OCI-LY7 (cell line): ENCODE measurements around the gene BPIFB2.
A peak's percentile ranks its signal among the peaks of the same experiment; 100 is the strongest.

Source experiments
- CTCF ChIP-seq: fragments of 200-600 bp; sonication (generic); conservative IDR thresholded peaks from 2 replicates; pipeline ENCODE4 v1.5.1; 2014; ENCODE audit warnings: mild to moderate bottlenecking, antibody characterized with exemption, low read length, moderate library complexity, mixed read lengths
- EZH2phosphoT487 ChIP-seq: fragments of 200-600 bp; sonication (generic); IDR thresholded peaks from 2 replicates; pipeline ENCODE4 v1.6.1; 2018; ENCODE audit warnings: low read depth, borderline replicate concordance, mild to moderate bottlenecking, mixed run types, antibody characterized with exemption, low read length, moderate library complexity, mixed read lengths

GRCh38 chr20:33005132-33005566 lies 2.4 kb upstream of the BPIFB2 start:
- TF ChIP-seq CTCF (peak; percentile 81), EZH2phosphoT487 (no peak)
